VCaP (cell line): ENCODE measurements around the gene NEU2.

Experiments
- H3K27ac ChIP-seq: fragments of 450-650 bp; 2 replicates; pipeline ENCODE4 v1.5.1; 2017
- CTCF ChIP-seq: fragments of 450-650 bp; conservative IDR thresholded peaks from 2 replicates; pipeline ENCODE4 v1.5.1; 2017; ENCODE audit warnings: mild to moderate bottlenecking, moderate library complexity

Gene NEU2

GRCh38 chr2:233031556-233032500 lies 644 bp upstream of the NEU2 start:
- TF ChIP-seq CTCF, result no peak
- H3K27ac ChIP-seq, result no peak overlapping the region

GRCh38 chr2:233033672-233034071 lies 1.2 kb downstream of the NEU2 start:
- no peak overlapping the region for H3K27ac ChIP-seq
- no peak for TF ChIP-seq CTCF

- H3K27ac ChIP-seq, result no peak overlapping the region
- TF ChIP-seq CTCF, result no peak
Observed at GRCh38 chr2:233034091-233034882, 1.8 kb downstream of the NEU2 start.

- no peak overlapping the region for H3K27ac ChIP-seq
- no peak for TF ChIP-seq CTCF
Observed at GRCh38 chr2:233035426-233036161, 3.1 kb downstream of the NEU2 start.

- no peak for TF ChIP-seq CTCF
Observed at GRCh38 chr2:233036162-233036838, 3.8 kb downstream of the NEU2 start.

GRCh38 chr2:233037078-233037477 lies 4.6 kb downstream of the NEU2 start:
- no peak overlapping the region for H3K27ac ChIP-seq
- no peak for TF ChIP-seq CTCF

More at GRCh38 chr2:233036162-233036838, 3.8 kb downstream of the NEU2 start:
- no peak overlapping the region for H3K27ac ChIP-seq
